CD4-positive, alpha-beta T cell treated with Interleukin-1 beta for 1 hour (primary cell): ENCODE data around the gene SPNS2.
"Not testable (repeated sequence)": the region's sequence is repeated elsewhere in the genome, so short reads cannot be mapped to it uniquely, and the experiment has no call there.

Experiments used
- DNase-seq, 2 donors: peaks; one replicate each; pipeline ENCODE4 v3.0.0-alpha.2; 2020 to 2022

The SPNS2 gene

GRCh38 chr17:4576161-4576558 lies 77.5 kb downstream of the SPNS2 start:
- DNase-seq: no peak

GRCh38 chr17:4576729-4577322 lies 78.1 kb downstream of the SPNS2 start:
- DNase-seq: no peak

DNA sequence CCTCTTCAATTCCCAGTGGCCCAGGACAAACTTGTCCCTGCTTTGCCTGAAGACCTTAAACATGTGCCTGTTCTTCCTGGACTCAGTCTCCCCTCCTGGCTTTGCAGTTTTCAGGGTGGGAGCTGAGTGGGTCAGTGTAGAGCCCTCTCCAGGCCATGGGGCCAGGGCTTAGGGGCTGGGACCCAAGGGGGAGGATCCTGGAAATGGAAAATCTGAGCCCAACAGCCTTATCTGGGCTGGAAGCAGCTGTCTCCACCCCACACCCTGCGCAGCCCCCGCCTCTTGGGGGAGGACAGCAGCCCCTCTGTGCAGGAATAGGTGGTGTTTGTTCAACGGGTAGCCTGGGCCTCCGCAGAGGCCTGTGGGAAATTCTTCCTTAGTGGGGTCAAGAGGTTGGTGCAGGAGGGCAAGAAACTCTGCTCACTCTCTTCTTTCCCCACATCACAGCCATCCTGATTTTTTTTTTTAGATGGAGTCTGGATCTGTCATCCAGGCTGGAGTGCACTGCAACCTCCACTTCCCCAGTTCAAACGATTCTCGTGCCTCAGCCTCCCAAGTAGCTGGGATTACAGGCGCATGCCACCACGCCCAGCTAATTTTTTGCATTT lies 78.8 kb downstream of the SPNS2 start:
- no peak for DNase-seq

DNA sequence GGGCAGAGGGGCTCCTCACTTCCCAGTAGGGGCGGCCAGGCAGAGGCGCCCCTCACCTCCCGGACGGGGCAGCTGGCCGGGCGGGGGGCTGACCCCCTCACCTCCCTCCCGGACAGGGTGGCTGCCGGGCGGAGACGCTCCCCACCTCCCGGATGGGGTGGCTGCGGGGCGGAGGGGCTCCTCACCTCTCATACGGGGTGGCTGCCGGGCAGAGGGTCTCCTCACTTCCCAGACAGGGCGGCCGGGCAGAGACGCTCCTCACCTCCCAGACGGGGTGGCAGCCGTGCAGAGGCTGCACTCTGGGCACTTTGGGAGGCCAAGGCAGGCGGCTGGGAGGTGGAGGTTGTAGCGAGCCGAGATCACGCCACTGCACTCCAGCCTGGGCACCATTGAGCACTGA lies 79.7 kb downstream of the SPNS2 start:
- not testable (repeated sequence) for DNase-seq

DNA sequence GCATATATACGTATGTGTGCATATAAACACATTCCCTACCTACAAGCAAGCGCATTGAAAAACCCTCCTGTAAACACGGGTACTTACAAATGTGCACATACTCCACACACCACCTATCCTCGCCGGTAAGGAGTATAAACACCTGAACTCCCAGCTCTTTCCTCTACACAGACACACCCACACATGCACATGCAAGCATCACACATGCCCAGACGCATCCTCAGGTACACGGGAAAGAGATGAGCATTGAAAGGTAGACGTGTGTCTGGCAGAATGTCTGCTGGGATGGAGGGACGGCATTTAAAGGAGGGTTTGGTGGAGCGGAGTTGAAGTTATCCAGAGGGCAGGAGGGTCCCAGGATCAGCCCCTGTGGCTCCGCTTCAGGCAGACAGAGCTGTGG lies 81.0 kb downstream of the SPNS2 start:
- DNase-seq: no peak

DNA sequence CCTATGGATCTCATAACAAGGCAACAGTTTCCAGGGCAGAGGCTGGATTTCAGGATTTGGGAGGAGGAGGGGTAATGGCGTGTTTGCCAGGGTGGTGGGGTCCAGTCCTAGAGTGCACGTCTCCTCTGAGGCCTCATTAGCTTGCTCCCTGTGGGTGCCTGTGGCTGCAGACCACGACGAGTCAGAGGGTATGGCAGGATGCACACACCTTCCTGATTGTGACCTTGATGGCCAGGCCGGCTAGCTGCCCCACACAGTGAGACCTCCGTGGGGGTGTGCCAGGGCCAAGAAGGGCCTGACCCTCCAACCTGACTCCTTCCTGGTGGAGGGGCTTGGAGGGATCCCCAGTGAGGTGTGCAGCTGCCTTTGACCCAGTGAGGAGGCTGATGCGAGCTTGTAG lies 81.6 kb downstream of the SPNS2 start:
- no peak for DNase-seq

- DNase-seq: no peak
These were observed 83.4 kb downstream of the SPNS2 start for GRCh38 chr17:4582101-4582501.

- DNase-seq: no peak
These were observed 84.0 kb downstream of the SPNS2 start for GRCh38 chr17:4582691-4583090.

DNA sequence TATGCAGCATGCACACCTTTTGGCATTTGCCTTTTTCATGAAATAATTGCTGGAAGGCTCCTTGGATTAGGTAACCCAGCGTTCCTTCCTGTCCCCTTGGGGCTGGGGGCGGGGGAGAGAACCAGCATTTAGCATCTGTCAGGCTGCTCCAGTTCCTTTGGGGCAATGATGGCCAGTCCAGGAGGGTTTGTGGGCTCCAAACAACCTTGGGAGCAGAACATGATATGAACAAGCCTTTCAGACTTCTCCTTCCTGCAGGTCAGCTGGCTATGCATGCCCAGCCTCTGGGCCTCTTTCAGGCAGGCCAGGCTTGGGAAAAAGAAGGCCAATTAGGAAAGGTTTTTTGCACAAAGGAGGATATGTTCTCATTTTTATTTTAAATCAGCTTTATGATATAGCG lies 84.5 kb downstream of the SPNS2 start:
- DNase-seq: no peak

GRCh38 chr17:4583782-4584100 lies 85.1 kb downstream of the SPNS2 start:
- DNase-seq: no peak

DNA sequence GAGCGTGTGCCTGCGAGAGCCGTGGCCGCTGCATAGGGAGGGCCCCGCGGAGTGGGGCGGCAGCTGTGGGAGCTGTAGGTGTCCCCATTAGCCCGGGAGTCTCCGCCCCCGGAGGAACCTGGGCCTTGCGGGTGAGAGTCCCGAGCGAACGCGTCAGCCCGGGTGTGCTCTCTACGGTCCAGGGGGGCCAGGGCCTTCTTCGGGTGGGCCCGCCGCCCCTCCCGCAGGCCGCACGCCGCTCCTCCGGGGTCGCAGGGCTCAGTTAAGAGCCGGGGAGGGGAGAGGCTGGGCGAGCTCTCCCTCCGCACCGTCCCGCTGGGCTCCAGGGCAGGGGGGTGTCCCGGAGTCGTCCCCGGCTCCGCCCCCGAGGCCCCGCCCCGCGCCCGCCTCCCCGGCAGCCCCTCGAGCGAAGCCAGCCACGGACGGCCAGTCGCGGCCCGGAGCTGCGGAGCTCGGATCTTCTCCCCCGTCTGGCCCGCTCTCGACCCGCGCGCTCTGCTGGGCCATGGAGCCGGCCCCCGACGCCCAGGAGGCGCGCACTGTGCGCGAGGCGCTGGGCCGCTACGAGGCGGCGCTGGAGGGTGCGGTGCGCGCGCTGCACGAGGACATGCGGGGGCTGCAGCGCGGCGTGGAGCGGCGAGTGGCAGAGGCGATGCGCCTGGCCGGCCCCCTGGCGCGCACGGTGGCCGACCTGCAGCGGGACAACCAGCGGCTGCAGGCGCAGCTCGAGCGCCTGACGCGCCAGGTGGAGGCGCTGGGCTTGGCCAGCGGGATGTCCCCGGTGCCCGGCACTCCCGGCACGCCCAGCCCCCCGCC lies 85.6 kb downstream of the SPNS2 start, which contains the start of gene SMTNL2:
SMTNL2 (plus strand) TSS at position 429 of the 816 bp plus-strand sequence; CDS start at position 506, 77 bp downstream.
- peak in 1 of 2 donors; percentile 13 for DNase-seq

GRCh38 chr17:4584917-4585637 lies 86.4 kb downstream of the SPNS2 start:
- no peak for DNase-seq

GRCh38 chr17:4585638-4585994 lies 86.9 kb downstream of the SPNS2 start:
- DNase-seq: no peak

- DNase-seq: no peak
These were observed 87.4 kb downstream of the SPNS2 start for GRCh38 chr17:4586043-4586442.

DNA sequence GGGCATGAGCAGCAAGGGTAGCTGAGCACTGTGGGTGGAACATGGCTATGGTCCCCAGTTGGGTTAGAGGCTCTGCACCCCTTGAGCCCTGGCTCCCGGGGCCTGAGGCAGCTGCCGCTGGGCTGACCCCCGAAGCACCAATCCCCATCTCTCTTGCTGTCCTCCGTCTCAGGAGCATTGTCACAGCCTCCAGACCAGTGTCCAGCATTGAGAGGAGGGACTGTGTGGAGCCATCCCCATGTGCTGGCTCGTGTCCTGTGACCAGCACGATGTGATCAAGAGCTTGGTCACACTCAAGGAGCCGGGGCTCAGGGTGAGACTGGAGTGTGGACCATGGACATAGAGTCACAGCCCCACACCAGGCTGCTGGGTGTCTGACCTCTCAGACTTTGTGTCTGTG lies 88.5 kb downstream of the SPNS2 start:
- no peak for DNase-seq

GRCh38 chr17:4587803-4588202 lies 89.1 kb downstream of the SPNS2 start:
- no peak for DNase-seq

- DNase-seq: no peak
These were observed 89.7 kb downstream of the SPNS2 start for GRCh38 chr17:4588391-4588790.
